GM21447 (cell line): ENCODE data around the gene SFMBT2.
"Not testable (repeated sequence)": the region's sequence is repeated elsewhere in the genome, so short reads cannot be mapped to it uniquely, and the experiment has no call there.

ENCODE experiments used
- ATAC-seq: cut with Tn5 transposase; IDR thresholded peaks from one replicate; pipeline ENCODE4 v1.9.1; 2021; ENCODE audit not compliant: unreplicated experiment

SFMBT2 gene

DNA sequence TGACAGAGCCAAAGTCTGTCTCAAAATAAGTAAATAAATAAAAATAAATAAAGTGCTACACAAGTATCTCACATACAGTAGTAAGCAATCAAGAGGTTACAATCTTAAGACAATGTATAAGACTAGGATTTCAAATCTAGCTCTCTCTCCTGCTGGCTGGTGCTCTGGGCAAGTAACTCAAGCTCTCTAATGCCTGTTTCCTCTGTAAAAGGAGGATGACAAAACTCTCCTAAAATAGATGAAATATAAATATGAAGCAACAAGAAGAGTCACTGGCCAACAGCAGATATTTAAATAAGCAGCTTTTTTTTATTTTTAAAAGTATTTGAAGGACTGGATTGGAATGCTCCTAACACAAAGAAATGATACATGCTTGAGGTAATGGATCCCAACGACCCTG lies 7.2 kb downstream of the SFMBT2 start:
- ATAC-seq = no peak

DNA sequence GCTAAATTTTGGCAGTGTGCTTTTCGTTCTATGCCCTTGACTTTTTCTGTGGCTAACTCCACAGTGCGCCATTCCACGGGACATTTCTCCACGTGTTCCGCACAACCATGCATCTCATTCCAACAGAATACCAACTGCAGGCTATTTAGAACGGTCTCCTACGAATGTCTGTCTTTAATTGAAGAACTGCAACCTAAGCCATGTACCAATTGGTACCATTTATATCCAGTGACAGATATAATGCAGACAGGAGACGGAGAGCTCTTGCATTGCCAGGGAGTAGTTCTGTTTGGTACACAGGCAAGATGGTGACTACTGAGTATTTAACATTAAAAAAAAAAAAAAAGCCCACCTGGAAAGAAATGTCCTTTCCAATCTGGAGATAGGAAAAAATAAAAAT lies 9.1 kb downstream of the SFMBT2 start:
- ATAC-seq = no peak

- ATAC-seq = no peak
Observed at GRCh38 chr10:7401156-7401555, 9.7 kb downstream of the SFMBT2 start.

GRCh38 chr10:7400068-7400715 lies 10.6 kb downstream of the SFMBT2 start:
- no peak for ATAC-seq

- no peak for ATAC-seq
Observed at GRCh38 chr10:7399533-7399932, 11.3 kb downstream of the SFMBT2 start.

- no peak for ATAC-seq
Observed at GRCh38 chr10:7397049-7398035, 13.5 kb downstream of the SFMBT2 start.

GRCh38 chr10:7392301-7392700 lies 18.5 kb downstream of the SFMBT2 start:
- ATAC-seq = not testable (repeated sequence)

GRCh38 chr10:7391748-7392147 lies 19.1 kb downstream of the SFMBT2 start:
- ATAC-seq = no peak

GRCh38 chr10:7390689-7391110 lies 20.1 kb downstream of the SFMBT2 start:
- ATAC-seq = not testable (repeated sequence)

DNA sequence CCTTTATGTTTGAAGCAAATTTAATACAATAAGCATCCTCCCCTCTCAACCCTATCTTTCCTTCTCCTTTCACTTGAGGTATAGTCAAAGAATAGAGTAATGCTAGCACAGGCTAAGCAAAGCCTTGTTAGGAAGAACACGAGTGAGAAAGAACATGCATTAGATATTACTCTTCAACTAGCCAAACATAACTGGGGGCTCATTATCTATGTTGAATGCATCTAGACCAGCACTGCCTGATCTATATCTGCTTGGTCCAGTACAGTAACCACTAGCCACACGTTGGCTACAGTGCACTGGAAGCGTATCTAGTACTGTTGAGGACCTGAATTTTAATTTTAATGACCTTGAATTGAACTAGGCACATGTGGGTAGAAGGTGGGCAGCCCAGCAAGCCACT lies 21.0 kb downstream of the SFMBT2 start:
- ATAC-seq = no peak

DNA sequence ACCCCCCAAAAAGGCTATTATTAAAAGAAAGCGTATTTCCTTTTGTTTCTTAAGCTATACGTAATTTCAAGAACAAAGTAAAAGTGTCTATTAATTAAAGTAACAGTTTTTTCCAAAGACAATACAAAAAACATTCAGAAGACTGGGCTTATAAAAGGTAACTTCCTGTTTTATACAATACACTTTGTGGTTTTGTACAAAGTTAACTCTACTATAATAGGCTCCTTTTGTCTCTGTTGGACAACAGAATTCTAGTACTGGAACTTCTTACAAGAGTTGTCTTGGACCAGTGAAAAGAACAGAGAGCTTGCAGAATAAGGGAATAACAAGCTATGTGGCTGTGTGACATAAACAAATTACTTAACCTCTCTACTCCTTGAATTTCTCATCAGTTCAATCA lies 21.5 kb downstream of the SFMBT2 start:
- ATAC-seq = no peak

DNA sequence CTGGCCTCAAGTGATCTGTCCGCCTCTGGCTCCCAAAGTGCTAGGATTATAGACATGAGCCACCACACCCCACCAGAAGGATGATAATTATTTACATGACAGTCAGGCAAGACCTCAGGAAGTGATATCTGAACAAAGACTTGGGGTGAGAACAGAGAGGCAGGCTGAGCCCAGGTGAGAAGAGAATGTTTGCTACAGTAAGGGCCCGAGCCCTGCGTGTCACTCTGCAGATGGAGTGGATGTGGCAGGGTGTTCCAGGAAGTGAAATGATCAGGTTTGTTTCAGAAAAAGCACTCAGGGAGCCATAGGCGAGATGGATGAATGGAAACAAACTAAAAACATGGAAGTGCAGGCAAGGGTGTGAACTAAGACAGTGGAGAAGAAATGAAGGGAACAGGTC lies 22.2 kb downstream of the SFMBT2 start:
- no peak for ATAC-seq

- ATAC-seq = not testable (repeated sequence)
Observed at GRCh38 chr10:7388149-7388548, 22.7 kb downstream of the SFMBT2 start.

DNA sequence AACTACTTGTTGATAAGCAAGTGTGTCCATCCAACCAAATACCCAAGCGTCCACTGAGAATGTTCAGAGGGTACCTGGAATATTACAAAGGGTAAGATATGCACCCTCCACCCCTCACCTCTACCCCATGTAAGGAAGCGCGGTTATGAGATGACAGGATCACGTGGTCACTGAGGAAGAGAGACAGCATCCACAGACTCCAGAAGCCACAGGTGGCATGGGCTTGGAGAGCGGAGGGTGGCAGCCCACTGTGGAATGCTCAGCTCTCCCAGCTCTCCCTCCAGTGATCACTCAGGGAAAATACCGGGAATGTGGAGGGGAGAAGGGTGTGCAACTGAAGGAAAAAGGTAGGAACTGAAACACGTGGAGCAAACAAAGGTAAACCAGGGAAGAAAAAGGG lies 25.7 kb downstream of the SFMBT2 start:
- ATAC-seq = no peak

- ATAC-seq = no peak
Observed at GRCh38 chr10:7383442-7383841, 27.4 kb downstream of the SFMBT2 start.

DNA sequence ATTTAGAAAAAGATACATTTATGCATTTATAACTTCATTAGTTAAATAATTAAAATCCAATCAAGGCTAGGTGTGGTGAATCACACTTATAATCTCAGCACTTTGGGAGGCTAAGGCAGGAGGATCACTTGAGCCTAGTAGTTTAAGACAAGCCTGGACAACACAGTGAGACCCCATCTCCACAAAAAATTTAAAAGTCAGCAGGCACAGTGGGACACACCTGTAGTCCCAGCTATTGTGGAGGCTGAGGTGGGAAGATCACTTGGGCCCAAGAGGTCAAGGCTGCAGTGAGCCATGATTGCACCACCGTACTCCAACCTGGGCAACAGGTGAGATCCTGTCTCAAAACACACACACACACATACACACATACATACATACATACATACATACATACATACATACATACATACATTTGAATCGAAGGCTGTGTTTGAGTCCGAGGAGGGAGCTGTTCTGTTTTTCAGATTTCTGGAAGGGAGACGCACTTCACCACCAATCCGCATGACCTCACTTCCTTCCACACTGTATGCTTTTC lies 30.1 kb downstream of the SFMBT2 start:
- no peak for ATAC-seq

DNA sequence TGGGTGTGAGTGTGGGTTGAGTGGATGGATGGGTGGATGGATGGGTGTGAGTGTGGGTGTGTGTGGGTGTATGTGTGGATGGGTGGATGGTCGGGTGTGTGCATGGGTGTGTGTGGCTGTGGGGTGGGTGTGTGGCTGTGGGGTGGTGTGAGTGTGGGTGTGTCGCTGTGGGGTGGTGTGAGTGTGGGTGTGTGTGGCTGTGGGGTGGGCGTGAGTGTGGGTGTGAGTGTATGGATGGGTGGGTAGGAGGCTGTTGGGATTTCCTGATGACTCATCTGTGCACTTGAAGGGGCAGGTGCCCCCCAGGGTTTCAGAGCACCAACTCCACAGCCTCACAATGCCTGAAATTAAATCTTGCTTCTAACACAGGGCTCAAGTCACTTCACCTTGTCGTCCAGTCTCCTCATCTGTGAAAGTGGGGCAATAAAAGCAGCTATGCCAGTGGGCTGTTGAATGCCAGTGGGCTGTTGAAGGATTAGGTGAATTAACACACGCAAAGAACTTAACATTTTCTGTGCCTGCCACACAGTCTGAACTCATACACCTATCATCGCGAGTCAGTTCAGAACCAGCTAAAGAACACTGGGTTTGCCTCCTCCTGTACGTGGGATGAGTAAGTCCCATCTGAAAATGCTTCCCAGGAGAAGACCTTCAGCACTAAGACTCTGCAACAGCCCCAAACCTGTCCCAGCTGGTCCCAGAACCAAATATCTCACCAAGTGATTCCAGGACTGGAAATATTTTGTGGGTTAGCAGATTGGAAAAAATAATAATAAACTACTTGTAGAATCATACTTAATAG lies 32.0 kb downstream of the SFMBT2 start:
- ATAC-seq = no peak

DNA sequence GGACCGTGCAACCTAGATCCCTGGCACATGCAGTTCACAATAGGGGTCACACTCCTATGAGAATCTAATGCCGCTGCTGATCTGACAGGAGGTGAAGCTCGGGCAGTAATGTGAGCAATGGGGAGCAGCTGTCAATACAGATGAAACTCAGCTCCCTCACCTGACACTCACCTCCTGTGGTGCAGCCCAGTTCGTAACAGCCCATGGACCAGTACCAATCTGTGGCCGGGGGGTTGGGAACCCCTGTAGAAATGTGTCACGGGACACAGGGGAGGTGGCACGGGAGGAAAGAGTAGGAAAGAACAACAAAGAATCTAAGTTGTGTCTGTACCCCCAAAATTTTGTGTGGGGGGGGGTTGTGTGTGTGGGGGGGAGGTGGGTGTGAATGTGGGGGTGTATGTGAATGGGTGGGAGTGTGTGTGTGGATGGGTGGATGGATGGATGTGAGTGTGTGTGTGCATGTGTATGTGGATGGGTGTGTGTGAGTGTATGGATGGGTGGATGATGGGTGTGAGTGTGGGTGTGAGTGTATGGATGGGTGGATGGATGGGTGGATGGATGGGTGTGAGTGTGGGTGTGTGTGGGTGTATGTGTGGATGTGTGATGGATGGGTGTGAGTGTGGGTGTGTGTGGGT lies 33.1 kb downstream of the SFMBT2 start:
- ATAC-seq = no peak

GRCh38 chr10:7374795-7375194 lies 36.0 kb downstream of the SFMBT2 start:
- no peak for ATAC-seq

- ATAC-seq = no peak
Observed at GRCh38 chr10:7373039-7373438, 37.8 kb downstream of the SFMBT2 start.

- no peak for ATAC-seq
Observed at GRCh38 chr10:7372504-7372903, 38.3 kb downstream of the SFMBT2 start.
